Measurements from ENCODE around the gene TRIP6.
A peak's percentile ranks its signal among the peaks of the same experiment; 100 is the strongest.

Gene TRIP6

DNA sequence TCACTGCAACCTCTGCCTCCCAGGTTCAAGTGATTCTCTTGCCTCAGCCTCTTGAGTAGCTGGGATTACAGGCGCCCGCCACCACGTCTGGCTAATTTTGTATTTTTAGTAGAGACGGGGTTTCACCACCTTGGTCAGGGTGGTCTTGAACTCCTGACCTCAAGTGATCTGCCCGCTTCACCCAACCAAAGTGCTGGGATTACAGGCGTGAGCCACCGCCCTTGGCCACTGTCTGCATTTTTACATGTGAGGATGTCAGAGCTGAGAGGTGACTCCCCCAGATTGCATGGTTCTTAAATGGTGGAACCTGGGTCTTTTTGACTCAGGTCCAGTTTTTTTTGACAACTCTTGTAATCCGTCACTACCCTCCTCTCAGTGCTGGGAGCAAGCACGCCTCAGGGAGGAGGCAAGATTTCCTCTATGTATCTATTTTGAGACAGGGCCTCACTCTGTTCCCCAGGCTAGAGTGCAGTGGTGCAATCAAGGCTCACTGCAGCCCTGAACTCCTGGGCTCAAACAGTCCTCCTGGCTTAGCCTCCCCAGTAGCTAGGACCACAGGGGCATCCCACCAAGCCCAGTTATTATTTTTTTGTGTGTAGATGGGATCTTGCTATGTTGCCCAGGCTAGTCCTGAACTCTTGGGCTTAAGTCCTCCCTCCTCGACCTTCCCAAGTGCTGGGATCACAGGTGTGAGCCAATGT is 6.6 kb downstream of the TRIP6 start:
- no peak for DNase-seq (ENCODE audit: low read depth)

DNA sequence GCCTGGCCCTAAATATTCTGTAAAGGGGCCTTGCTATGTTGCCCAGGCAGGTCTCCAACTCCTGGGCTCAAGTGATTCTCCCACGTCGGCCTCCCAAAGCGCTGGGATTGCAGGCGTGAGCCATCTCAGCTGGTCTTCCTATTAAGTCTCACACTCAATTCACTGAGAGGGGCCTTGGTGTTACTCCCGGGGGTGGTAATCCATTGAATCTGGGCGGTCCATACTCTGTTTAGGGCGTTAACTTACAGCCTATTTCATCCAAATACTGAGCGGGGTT is 7.1 kb downstream of the TRIP6 start:
- no peak for DNase-seq (ENCODE audit: low read depth)

DNA sequence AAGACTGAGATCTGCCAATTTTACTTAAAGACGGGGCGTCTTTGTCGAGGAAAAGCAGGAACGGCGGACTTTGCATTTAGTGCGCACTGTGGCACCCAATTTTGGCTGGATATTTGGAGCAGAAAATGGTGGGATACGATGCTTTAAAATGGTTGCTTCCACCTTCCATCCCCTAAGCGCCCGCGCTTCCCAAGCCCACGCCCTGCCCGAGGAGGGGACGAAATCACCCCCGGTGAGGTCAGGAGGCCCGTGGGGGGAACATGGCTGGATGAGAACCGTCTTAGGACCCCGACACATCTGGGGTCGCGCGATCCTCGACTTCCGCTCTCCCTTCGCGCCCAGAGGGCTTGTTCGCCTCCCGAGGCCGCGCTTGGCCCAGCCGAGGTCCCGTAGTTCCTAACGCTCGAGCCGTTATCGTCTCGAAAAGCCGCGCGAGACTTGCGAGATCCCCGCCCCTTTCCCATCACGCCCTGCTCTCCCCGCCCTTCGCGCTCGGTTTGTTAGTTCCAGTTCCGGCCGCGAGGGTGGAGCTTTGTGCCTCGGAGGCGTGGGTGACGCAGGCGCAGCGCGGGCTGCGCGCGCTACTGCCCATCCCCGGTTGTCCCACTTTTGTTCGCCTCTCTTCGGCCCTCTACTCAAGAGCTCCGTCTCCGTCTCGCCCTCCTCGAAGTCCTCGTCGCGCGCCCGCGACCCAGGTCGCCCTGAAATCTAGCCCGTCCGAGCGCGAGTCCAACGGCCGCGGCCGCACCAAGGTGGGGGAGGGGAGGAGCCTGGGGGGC is 7.6 kb downstream of the TRIP6 start, which contains the start of gene SRRT:
Gene SRRT, plus strand, starts transcription at position 527 of the 779 bp plus-strand sequence. CDS start 488 bp downstream, outside the sequence.
- peak; percentile 98 for DNase-seq (ENCODE audit: low read depth)

GRCh38 chr7:100875356-100875751 is 8.2 kb downstream of the TRIP6 start:
- DNase-seq (ENCODE audit: low read depth) = no peak

GRCh38 chr7:100878013-100878412 is 10.8 kb downstream of the TRIP6 start:
- no peak for DNase-seq (ENCODE audit: low read depth)

GRCh38 chr7:100878685-100879084 is 11.5 kb downstream of the TRIP6 start:
- DNase-seq (ENCODE audit: low read depth) = no peak

DNA sequence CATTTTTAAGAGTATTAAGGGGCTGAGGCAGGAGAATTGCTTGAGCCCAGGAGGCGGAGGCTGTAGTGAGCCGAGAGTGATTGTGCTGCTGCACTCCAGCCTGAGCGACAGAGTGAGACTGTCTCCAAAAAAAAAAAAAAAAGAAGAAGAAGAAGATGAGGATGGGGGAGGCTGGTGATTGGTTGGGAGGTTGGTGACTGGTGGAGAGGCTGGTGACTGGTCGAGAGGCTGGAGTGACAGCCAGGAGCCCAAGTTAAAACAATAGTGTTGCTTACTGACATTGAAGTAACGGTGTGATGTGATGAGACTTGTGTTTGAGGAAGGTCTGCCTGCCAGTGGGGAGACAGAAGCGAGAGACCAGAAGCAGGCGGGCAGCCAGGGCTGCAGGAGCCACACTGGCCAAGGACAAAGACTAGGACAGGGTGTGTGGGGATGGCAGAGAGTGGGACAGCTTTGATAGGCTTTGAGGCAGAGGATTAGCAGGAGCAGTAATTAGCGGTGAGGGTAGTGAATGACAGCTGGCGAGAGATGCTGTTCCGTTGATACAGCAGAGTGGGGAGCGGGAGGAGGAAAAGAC is 12.6 kb downstream of the TRIP6 start:
- DNase-seq (ENCODE audit: low read depth) = no peak

GRCh38 chr7:100880645-100881044 is 13.5 kb downstream of the TRIP6 start:
- no peak for DNase-seq (ENCODE audit: low read depth)

DNA sequence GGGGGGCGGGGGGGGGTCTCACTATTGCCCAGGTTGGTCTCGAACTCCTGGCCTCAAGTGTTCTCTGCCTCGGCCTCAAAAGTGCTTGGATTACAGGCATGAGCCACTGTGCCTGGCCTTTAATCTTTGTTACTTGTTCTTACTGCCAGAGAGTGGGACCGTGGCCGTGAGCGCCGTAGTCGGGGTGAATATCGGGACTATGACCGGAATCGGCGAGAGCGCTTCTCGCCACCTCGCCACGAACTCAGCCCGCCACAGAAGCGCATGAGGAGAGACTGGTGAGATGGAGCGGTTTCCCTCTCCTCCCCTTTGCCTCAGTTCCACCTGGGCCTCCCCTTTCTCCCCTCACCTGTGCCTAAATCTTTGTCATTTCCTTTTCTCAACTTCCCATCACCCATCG is 13.9 kb downstream of the TRIP6 start:
- DNase-seq (ENCODE audit: low read depth) = no peak

DNA sequence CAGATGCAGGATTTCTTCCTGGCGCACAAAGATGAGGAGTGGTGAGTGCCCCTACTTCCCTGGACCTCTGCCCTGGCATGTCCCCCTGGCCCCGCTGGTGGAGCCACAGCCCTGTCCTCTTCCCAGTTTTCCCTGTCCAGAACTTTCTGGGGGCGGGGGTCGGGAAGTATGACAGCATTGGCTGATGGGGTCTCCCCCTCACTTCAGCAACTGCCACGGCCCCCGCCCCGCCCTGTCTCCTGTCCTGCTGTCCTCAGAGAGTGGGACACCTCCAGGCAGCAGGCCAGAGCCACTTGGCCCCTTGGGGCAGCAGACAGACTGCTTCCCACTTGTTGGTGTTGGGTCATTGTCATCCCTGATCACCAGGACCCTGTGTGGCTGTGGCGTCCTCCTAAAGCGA is 15.0 kb downstream of the TRIP6 start:
- DNase-seq (ENCODE audit: low read depth) = no peak

- no peak for DNase-seq (ENCODE audit: low read depth)
Measured at GRCh38 chr7:100882785-100883526, 15.8 kb downstream of the TRIP6 start.

GRCh38 chr7:100884736-100885439 is 17.7 kb downstream of the TRIP6 start:
- DNase-seq (ENCODE audit: low read depth) = no peak

DNA sequence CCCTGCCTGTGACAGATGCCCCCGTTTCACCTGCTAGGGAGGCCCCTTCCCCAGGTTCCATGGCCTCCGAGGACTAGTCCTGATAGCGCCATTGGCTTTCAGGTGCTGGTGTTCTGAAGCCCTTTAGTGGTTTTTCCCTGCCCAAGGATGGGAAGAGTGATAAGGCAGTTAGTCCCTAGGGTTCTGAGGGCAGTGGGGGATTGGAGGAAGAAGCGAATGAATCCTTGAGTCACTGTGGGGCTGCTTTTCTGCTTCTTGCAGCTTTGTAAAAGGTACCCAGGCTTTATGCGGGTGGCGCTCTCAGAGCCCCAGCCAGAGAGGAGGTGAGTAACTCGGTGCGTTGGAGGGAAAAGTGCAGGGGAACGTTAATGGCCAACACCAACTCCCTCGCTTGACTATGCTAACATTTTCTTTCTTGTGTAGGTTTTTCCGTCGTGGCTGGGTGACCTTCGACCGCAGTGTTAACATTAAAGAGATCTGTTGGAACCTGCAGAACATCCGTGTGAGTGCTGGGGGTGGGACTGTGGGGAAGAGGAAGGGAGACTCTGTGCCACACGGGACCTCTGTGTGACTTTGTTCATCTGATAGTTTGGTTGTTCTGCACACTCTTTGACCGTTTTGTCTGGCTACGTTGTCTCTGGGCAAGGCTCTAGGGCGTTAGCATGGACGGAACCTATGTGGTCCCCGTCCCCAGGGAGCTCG is 18.4 kb downstream of the TRIP6 start:
- no peak for DNase-seq (ENCODE audit: low read depth)

DNA sequence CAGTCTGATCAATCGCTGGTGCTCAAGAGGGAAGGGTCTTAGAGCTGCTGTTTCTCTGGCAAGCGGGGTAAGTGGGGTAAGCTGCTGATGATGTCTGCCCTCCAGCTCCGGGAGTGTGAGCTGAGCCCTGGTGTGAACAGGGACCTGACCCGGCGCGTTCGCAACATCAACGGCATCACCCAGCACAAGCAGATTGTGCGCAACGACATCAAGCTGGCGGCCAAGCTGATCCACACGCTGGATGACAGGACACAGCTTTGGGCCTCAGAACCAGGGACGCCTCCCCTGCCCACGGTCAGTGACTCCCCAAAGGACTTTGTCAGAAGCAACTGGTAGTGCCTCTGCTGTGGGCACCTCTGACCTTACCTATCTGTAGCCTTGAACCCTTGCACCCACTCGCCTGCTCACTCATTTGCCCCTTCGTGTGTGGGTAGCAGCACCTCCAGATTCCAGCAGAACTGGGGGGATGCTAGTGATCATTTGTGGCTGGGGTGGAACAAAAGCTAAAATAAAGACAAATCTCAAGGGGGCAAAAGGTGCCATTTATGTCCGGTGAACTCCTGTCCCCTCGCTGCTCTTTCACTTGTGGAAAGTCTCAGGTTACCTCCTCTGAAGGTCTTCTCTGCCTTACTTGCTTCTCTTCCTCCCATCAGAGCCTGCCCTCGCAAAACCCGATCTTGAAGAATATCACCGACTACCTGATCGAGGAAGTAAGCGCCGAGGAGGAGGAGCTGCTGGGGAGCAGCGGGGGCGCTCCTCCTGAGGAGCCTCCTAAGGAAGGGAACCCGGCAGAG is 19.2 kb downstream of the TRIP6 start:
- no peak for DNase-seq (ENCODE audit: low read depth)

DNA sequence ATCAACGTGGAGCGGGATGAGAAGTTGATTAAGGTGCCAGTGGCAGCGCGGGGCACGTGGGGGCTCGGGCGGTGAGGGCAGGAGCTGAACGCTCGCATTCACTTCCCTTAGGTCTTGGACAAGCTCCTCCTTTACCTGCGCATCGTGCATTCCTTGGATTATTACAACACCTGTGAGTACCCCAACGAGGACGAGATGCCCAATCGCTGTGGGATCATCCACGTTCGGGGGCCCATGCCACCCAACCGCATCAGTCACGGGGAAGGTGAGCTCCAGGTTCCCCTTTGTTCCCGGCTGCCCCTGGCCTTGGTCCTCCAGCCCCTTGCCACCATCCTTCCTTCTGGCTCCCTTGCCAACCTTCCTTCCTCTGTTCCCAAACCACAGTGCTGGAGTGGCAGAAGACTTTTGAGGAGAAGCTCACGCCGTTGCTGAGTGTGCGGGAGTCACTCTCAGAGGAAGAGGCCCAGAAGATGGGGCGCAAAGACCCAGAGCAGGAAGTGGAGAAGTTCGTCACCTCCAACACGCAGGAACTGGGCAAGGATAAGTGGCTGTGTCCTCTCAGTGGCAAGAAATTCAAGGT is 19.8 kb downstream of the TRIP6 start:
- DNase-seq (ENCODE audit: low read depth) = no peak

- no peak for DNase-seq (ENCODE audit: low read depth)
Measured at GRCh38 chr7:100887516-100888290, 20.5 kb downstream of the TRIP6 start.

DNA sequence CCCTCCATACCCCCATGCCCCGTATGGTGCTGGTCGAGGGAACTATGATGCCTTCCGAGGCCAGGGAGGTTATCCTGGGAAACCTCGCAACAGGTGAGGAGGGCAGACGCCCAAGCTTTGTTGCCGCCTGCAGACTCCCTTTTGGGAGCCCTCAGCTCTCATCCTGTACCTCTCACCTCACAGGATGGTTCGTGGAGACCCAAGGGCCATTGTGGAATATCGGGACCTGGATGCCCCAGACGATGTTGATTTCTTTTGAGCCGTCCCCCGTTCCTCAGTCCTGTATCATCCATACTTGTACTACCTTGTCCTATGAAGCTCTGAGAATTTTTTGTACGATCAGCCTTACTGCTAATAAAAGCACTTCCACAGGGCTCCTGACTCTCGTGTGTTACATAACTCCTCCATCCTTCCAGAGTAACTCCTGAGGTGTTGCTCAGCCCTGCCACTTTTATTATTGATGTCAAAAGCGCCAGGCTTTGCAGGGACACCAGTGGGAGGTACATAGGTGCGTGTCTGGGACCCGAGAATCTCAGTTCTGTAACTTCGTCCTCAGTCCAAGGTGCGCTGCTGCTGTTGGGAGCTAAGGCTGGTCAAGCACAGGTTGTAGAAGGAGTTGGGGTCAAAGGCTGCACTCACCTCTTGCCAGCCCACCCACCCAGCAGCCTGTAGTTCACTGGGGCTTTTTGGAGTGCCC is 21.3 kb downstream of the TRIP6 start:
- DNase-seq (ENCODE audit: low read depth) = no peak

DNA sequence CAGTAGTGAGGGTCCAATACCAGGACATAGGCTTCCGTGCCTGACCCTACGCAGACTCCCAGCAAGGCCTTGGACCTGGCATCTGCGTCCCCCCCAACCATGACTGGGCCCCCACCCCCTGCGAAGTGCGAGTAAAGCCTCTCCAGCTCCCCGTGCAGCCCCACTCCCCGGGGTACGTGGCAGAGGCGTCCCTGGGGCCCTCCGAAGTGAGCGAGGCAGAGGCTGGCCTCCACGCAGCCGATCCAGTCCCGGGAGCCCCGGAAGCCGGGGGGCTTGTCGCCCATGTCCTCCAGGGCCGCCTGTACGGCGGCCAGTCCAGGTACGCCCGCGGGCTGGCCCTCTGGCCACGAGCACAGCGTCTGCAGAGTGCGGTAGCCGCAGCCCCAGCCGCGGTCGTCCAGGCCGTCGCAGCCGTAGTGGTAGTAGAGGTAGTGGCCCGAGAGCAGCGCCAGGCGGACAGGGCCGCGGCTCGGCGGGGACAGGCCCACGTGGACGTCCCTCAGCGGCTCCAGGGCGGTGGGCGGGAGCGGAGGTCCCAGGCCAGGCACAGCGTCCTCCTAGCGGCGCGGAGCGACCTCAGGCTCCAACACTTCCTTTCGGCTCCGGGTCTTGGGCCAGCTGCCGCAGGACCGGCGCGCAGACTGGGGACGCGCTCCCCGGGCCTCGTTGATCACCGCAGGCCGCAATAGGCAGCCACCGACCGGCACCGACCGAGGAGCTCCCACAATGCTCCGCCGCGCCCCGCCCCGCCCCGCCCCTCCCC is 22.0 kb downstream of the TRIP6 start, which contains the start of gene UFSP1:
Gene UFSP1, minus strand, starts transcription at position 728 of the 763 bp plus-strand sequence. Its CDS starts 444 bp downstream, at position 284.
- no peak for DNase-seq (ENCODE audit: low read depth)

Data from activated T-helper 9 cell treated with anti-CD3 and anti-CD28 coated beads, Interleukin-2, amount 50 U/mL, for 16 hours (primary cell).